Panc1 (cell line): Measurements from ENCODE around the gene ABCA1. TPM values are rescaled to one million over a fixed set of nuclear protein-coding genes. Genes with fewer than 3 reads are reported as not detected.
"Not testable (repeated sequence)": the region's sequence is repeated elsewhere in the genome, so short reads cannot be mapped to it uniquely, and the experiment has no call there.

Experiments used
- ATAC-seq: fragments of 200-7000 bp; cut with Tn5 transposase; 2 replicates; pipeline ENCODE4 v1.9.1; 2020; ENCODE audit warnings: mild to moderate bottlenecking, moderate library complexity
- BruUV-seq: library from RNA; stranded (reverse); fragments of 400-500 nt; replicated peaks from 2 replicates; lab custom pipeline; 2021; lab: Mats Ljungman, UMichigan
- CTCF ChIA-PET: fragments of 300-600 bp; sonication (Branson Sonifier 250); formaldehyde crosslinking; loops from one replicate; lab custom pipeline; 2022; ENCODE audit warnings: antibody characterized with exemption; lab: Charles Lee
- POLR2A ChIA-PET: fragments of 300-600 bp; sonication (Branson Sonifier 250); formaldehyde crosslinking; loops from one replicate; lab custom pipeline; 2022; ENCODE audit warnings: antibody characterized with exemption; lab: Charles Lee
- DNase-seq: peaks from one replicate; pipeline ENCODE4 v3.0.0-alpha.2; 2010; ENCODE audit warnings: low read depth, low spot score
- H3K27ac ChIP-seq: 2 replicates; pipeline ENCODE4 v1.5.1; 2011; ENCODE audit warnings: mild to moderate bottlenecking, low read length, inconsistent platforms
- H3K27me3 ChIP-seq: fragments of 200-500 bp; sonication (Bioruptor generic); 2 replicates; pipeline ENCODE4 v1.6.0; 2014; ENCODE audit warnings: low read length, inconsistent platforms; ENCODE audit not compliant: control insufficient read depth, insufficient read depth
- H3K36me3 ChIP-seq: fragments of 200-500 bp; sonication (Bioruptor generic); 2 replicates; pipeline ENCODE4 v1.5.1; 2014; ENCODE audit warnings: inconsistent platforms, mild to moderate bottlenecking, low read length, moderate library complexity; ENCODE audit not compliant: control insufficient read depth, insufficient read depth
- H3K4me1 ChIP-seq: 2 replicates; pipeline ENCODE4 v1.5.1; 2011; ENCODE audit warnings: inconsistent platforms, mild to moderate bottlenecking, low read length, moderate library complexity; ENCODE audit not compliant: control insufficient read depth, insufficient read depth
- H3K4me3 ChIP-seq, 2 experiments: 2 replicates each; pipeline ENCODE4 v1.5.1; 2011 to 2012; ENCODE audit warnings: low read depth in 2 of 2, low read length in 2 of 2, mild to moderate bottlenecking in 2 of 2, inconsistent platforms in 1 of 2, moderate library complexity in 1 of 2
- H3K9me3 ChIP-seq: fragments of 200-500 bp; sonication (Bioruptor generic); 2 replicates; pipeline ENCODE4 v1.5.1; 2014; ENCODE audit warnings: low read depth, mild to moderate bottlenecking, inconsistent platforms, low read length, moderate library complexity; ENCODE audit not compliant: control insufficient read depth, insufficient read depth
- POLR2AphosphoS5 ChIP-seq: IDR thresholded peaks from 2 replicates; pipeline ENCODE4 v1.6.1; 2012; ENCODE audit warnings: mild to moderate bottlenecking, low read depth, low read length, moderate library complexity
- REST ChIP-seq, 2 experiments: IDR thresholded peaks; 2 replicates each; pipeline ENCODE4 v1.6.1; 2011 to 2012; ENCODE audit warnings: low read depth in 2 of 2, control low read depth in 1 of 2, low read length in 1 of 2, mild to moderate bottlenecking in 1 of 2, moderate library complexity in 1 of 2; ENCODE audit not compliant: insufficient read depth in 1 of 2
- SIN3A ChIP-seq: IDR thresholded peaks from 2 replicates; pipeline ENCODE4 v1.6.1; 2012; ENCODE audit warnings: low read depth, mild to moderate bottlenecking, low read length, moderate library complexity, borderline replicate concordance; ENCODE audit not compliant: insufficient read depth
- TCF7L2 ChIP-seq: IDR thresholded peaks from 2 replicates; pipeline ENCODE4 v1.6.1; 2011; ENCODE audit warnings: mild to moderate bottlenecking, low read depth, low read length, inconsistent platforms
- in situ Hi-C: cut with HindIII; loops from 2 replicates; pipeline ENCODE4 v1.10.0; 2016; ENCODE audit warnings: low sequenced_read_pairs, low pct_unique_long_range_greater_than_20kb
- intact Hi-C: fragments of 100-400 bp; cut with micrococcal nuclease; formaldehyde crosslinking; loops from one replicate; pipeline ENCODE4 v1.10.0; 2022; ENCODE audit not compliant: unreplicated experiment
- total RNA-seq: library from RNA; stranded (reverse); gene quantifications from one replicate; pipeline ENCODE4 v1.2.1, GENCODE V29; 2021; ENCODE audit not compliant: unreplicated experiment
- TF ChIP-seq, protein P1 (sequence below): fragments of 450-650 bp; IDR thresholded peaks from 2 replicates; pipeline ENCODE4 v1.5.1; 2017; ENCODE audit warnings: mild to moderate bottlenecking

ABCA1 gene
- total RNA-seq, 1 experiment from 2014 or later = 2.6 TPM

DNA sequence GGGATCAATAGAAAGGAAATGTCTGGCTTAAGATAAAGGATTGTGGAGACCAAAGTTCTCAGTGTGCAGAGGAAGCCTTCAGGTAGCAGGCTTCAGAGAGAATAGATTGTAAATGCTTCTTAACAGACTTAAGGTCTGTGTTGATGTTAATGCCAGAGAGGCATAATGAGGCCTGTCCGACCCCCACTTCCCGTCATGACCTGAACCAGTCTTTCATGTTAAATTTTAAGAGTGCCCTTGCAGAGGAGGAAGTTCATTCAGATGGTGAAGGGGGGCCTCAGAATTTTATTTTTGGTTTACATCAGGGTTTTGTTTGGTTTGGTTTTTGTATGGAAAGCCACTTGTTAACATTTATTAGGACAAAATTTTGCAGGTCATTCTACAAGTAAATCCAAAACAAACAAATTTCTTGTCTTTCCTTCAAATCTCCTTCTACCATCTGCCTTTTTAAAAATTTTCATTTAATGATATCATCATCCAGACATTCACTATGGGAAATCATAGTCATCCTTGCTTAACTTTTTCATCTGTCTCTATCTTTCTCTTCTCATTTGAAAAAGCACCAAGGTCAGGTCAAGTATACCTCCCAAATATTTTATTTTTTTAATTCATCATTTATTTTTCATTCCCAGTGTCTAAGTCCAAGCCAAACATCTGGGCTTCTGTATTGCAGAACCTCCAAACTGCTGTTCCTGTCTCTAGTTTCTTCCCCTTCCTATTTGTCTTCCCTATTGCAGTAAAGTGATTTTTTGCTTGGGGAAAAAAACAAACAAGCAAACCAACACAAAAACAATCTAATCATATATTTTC lies 6.9 kb upstream of the ABCA1 start:
- Histone ChIP-seq H3K9me3 (no peaks in the 10 kb centered on the region), H3K27me3 (no peaks in the 10 kb centered on the region), H3K4me1 (no peaks in the 10 kb centered on the region), H3K27ac (no peak overlapping the region), H3K36me3 (no peaks in the 10 kb centered on the region), H3K4me3 (no peak overlapping the region)
- TF ChIP-seq REST (IDR thresholded peaks at IDR 0.05; ENCODE audit: insufficient read depth in 1 of 2, low read depth in 2 of 2, low read length in 1 of 2) (no peak), SIN3A (no peak), TCF7L2 (no peak), POLR2AphosphoS5 (no peak)
- TF ChIP-seq, protein P1, sequence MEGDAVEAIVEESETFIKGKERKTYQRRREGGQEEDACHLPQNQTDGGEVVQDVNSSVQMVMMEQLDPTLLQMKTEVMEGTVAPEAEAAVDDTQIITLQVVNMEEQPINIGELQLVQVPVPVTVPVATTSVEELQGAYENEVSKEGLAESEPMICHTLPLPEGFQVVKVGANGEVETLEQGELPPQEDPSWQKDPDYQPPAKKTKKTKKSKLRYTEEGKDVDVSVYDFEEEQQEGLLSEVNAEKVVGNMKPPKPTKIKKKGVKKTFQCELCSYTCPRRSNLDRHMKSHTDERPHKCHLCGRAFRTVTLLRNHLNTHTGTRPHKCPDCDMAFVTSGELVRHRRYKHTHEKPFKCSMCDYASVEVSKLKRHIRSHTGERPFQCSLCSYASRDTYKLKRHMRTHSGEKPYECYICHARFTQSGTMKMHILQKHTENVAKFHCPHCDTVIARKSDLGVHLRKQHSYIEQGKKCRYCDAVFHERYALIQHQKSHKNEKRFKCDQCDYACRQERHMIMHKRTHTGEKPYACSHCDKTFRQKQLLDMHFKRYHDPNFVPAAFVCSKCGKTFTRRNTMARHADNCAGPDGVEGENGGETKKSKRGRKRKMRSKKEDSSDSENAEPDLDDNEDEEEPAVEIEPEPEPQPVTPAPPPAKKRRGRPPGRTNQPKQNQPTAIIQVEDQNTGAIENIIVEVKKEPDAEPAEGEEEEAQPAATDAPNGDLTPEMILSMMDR = no peak
- no peak for ATAC-seq
- intact Hi-C loops (no loop called here), in situ Hi-C loops (no loop called here)
- no TSS peak for BruUV-seq
- POLR2A ChIA-PET = no interaction called here
- DNase-seq = no peak
- CTCF ChIA-PET = no interaction called here

DNA sequence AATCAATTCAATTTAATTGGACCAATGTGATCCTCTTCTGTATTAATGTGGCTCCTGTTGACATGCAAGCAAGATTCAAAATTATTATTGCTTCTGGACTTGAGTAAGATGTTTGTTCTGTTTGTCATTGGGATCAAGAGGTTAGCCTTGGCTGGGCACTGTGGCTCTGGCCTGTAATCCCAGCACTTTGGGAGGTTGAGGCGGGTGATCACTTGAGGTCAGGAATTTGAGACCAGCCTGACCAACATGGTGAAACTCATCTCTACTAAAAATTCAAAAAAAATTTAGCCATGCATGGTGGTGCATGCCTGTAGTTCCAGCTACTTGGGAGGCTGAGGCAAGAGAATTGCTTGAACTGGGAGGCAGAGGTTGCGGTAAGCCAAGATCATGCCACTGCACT lies 5.1 kb upstream of the ABCA1 start:
- H3K27ac ChIP-seq, in situ Hi-C loops, H3K4me3 ChIP-seq, intact Hi-C loops, CTCF ChIA-PET, H3K9me3 ChIP-seq, H3K27me3 ChIP-seq, BruUV-seq, DNase-seq, H3K36me3 ChIP-seq, POLR2A ChIA-PET, ATAC-seq, H3K4me1 ChIP-seq: not testable (repeated sequence)

- DNase-seq (no peak), ATAC-seq (no peak)
- Histone ChIP-seq H3K27ac (no peak overlapping the region), H3K4me3 (no peak overlapping the region), H3K4me1 (no peaks in the 10 kb centered on the region), H3K36me3 (no peaks in the 10 kb centered on the region), H3K27me3 (no peaks in the 10 kb centered on the region), H3K9me3 (no peaks in the 10 kb centered on the region)
- in situ Hi-C loops (no loop called here), intact Hi-C loops (no loop called here)
- ChIA-PET POLR2A (no interaction called here), CTCF (no interaction called here)
- TF ChIP-seq POLR2AphosphoS5 (no peak), TCF7L2 (no peak), SIN3A (no peak), REST (IDR thresholded peaks at IDR 0.05; ENCODE audit: insufficient read depth in 1 of 2, low read depth in 2 of 2, low read length in 1 of 2) (no peak)
- TF ChIP-seq, protein P1 = no peak
- BruUV-seq = no TSS peak
Measured at GRCh38 chr9:104931256-104931655, 3.3 kb upstream of the ABCA1 start.
